NB4 (cell line): ENCODE measurements around the gene NOS3.

Experiments used
- CTCF ChIP-seq: IDR thresholded peaks from one replicate; pipeline ENCODE4 v1.5.1; 2012; ENCODE audit warnings: low read depth, low read length
- MYC ChIP-seq: IDR thresholded peaks from 2 replicates; pipeline ENCODE4 v1.6.1; 2011; ENCODE audit warnings: low read depth, low read length

GRCh38 chr7:150958062-150958552 is 32.7 kb upstream of the NOS3 start:
- TF ChIP-seq MYC, result no peak
- no peak for TF ChIP-seq CTCF
